Testis (tissue), 2 donors: Measurements from ENCODE around the gene DEFB127.

Experiments used
- POLR2A ChIP-seq: fragments of 450-650 bp; IDR thresholded peaks from one replicate; pipeline ENCODE4 v1.6.1; 2017; ENCODE audit warnings: antibody characterized with exemption, mild to moderate bottlenecking, moderate library complexity
- TF ChIP-seq, protein P1 (sequence below), 3 experiments: fragments of 450-650 bp in 2 of 3; fragments of 200-600 bp in 1 of 3; sonication (generic) in 1 of 3; IDR thresholded peaks; one replicate each; pipeline ENCODE4 v1.5.1; 2016 to 2019; ENCODE audit warnings: antibody characterized with exemption in 3 of 3, mild to moderate bottlenecking in 2 of 3, moderate library complexity in 1 of 3

DNA sequence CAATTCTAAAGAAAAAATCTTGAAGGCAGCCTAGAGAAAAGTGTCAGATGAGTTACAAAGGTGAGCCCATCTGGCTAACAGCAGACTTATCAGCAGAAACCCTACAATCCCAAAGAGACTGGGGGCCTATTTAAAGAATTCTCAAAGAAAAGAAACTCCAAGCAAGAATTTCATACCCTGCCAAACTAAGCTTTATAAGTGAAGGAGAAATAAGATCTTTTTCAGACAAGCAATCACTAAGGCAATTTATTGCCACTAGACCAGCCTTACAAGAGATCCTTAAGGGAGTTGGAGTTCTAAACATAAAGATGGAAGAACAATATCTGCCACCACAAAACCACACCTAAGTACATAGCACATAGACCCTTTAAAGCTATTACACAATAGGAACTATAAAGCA is 39.7 kb upstream of the DEFB127 start:
- TF ChIP-seq, protein P1, sequence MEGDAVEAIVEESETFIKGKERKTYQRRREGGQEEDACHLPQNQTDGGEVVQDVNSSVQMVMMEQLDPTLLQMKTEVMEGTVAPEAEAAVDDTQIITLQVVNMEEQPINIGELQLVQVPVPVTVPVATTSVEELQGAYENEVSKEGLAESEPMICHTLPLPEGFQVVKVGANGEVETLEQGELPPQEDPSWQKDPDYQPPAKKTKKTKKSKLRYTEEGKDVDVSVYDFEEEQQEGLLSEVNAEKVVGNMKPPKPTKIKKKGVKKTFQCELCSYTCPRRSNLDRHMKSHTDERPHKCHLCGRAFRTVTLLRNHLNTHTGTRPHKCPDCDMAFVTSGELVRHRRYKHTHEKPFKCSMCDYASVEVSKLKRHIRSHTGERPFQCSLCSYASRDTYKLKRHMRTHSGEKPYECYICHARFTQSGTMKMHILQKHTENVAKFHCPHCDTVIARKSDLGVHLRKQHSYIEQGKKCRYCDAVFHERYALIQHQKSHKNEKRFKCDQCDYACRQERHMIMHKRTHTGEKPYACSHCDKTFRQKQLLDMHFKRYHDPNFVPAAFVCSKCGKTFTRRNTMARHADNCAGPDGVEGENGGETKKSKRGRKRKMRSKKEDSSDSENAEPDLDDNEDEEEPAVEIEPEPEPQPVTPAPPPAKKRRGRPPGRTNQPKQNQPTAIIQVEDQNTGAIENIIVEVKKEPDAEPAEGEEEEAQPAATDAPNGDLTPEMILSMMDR (IDR thresholded peaks at IDR 0.05): no peak
- no peak for TF ChIP-seq POLR2A
